ENCODE measurements around the gene USP21.

USP21 gene

GRCh38 chr1:161179698-161180097 is 20.4 kb downstream of the USP21 start:
- H3K9ac ChIP-seq, result no peak overlapping the region
- H3K4me2 ChIP-seq (ENCODE audit: low read length), result no peak overlapping the region
- H3K4me3 ChIP-seq (ENCODE audit: low read depth, low read length), result no peak overlapping the region
- peaks cover 3% of the 10 kb centered on the region for H3K4me1 ChIP-seq
- H3K9me3 ChIP-seq (ENCODE audit: control insufficient read depth, low read length), result no peaks in the 10 kb centered on the region
- H2AFZ ChIP-seq, result no peak overlapping the region
- H3K27me3 ChIP-seq (ENCODE audit: control insufficient read depth, insufficient read depth, low read length), result no peaks in the 10 kb centered on the region
- H3K27ac ChIP-seq, result no peak overlapping the region
- TF ChIP-seq CTCF (IDR thresholded peaks at IDR 0.05), result no peak
- no peaks in the 10 kb centered on the region for H3K36me3 ChIP-seq (ENCODE audit: control insufficient read depth, insufficient read depth, low read length)
- H3K79me2 ChIP-seq, result peaks cover 4% of the 10 kb centered on the region

- Histone ChIP-seq H3K27me3 (ENCODE audit: control insufficient read depth, insufficient read depth, low read length) (no peaks in the 10 kb centered on the region), H3K4me3 (ENCODE audit: low read depth, low read length) (no peak overlapping the region), H3K27ac (no peak overlapping the region), H3K4me1 (peaks cover 3% of the 10 kb centered on the region), H3K4me2 (ENCODE audit: low read length) (no peak overlapping the region), H3K9ac (no peak overlapping the region), H2AFZ (no peak overlapping the region), H3K9me3 (ENCODE audit: control insufficient read depth, low read length) (no peaks in the 10 kb centered on the region), H3K36me3 (ENCODE audit: control insufficient read depth, insufficient read depth, low read length) (no peaks in the 10 kb centered on the region), H3K79me2 (peaks cover 4% of the 10 kb centered on the region)
- TF ChIP-seq CTCF (IDR thresholded peaks at IDR 0.05), result no peak
Measured at GRCh38 chr1:161180639-161181038, 21.3 kb downstream of the USP21 start.

- no peak overlapping the region for H2AFZ ChIP-seq
- H3K4me2 ChIP-seq (ENCODE audit: low read length), result no peak overlapping the region
- TF ChIP-seq CTCF (IDR thresholded peaks at IDR 0.05), result no peak
- no peaks in the 10 kb centered on the region for H3K36me3 ChIP-seq (ENCODE audit: control insufficient read depth, insufficient read depth, low read length)
- no peak overlapping the region for H3K27ac ChIP-seq
- H3K4me3 ChIP-seq (ENCODE audit: low read depth, low read length), result no peak overlapping the region
- peaks cover 3% of the 10 kb centered on the region for H3K4me1 ChIP-seq
- H3K79me2 ChIP-seq, result peaks cover 4% of the 10 kb centered on the region
- H3K9me3 ChIP-seq (ENCODE audit: control insufficient read depth, low read length), result no peaks in the 10 kb centered on the region
- H3K9ac ChIP-seq, result no peak overlapping the region
- no peaks in the 10 kb centered on the region for H3K27me3 ChIP-seq (ENCODE audit: control insufficient read depth, insufficient read depth, low read length)
Measured at GRCh38 chr1:161182214-161182613, 22.9 kb downstream of the USP21 start.

- Histone ChIP-seq H3K4me1 (no peaks in the 10 kb centered on the region), H3K79me2 (no peaks in the 10 kb centered on the region), H3K4me2 (ENCODE audit: low read length) (no peak overlapping the region), H3K27ac (peak overlapping the region; percentile 72), H3K9me3 (ENCODE audit: control insufficient read depth, low read length) (no peaks in the 10 kb centered on the region), H3K36me3 (ENCODE audit: control insufficient read depth, insufficient read depth, low read length) (no peaks in the 10 kb centered on the region), H3K27me3 (ENCODE audit: control insufficient read depth, insufficient read depth, low read length) (no peaks in the 10 kb centered on the region), H2AFZ (no peak overlapping the region), H3K4me3 (ENCODE audit: low read depth, low read length) (no peak overlapping the region), H3K9ac (no peak overlapping the region)
- no peak for TF ChIP-seq CTCF (IDR thresholded peaks at IDR 0.05)
Measured at GRCh38 chr1:161185282-161185682, 26.0 kb downstream of the USP21 start.

GRCh38 chr1:161185732-161186311 is 26.5 kb downstream of the USP21 start:
- H2AFZ ChIP-seq, result no peak overlapping the region
- H3K27ac ChIP-seq, result peak overlapping the region; percentile 72
- no peaks in the 10 kb centered on the region for H3K36me3 ChIP-seq (ENCODE audit: control insufficient read depth, insufficient read depth, low read length)
- no peak for TF ChIP-seq CTCF (IDR thresholded peaks at IDR 0.05)
- no peaks in the 10 kb centered on the region for H3K27me3 ChIP-seq (ENCODE audit: control insufficient read depth, insufficient read depth, low read length)
- H3K4me1 ChIP-seq, result no peaks in the 10 kb centered on the region
- H3K4me3 ChIP-seq (ENCODE audit: low read depth, low read length), result no peak overlapping the region
- H3K79me2 ChIP-seq, result no peaks in the 10 kb centered on the region
- H3K4me2 ChIP-seq (ENCODE audit: low read length), result no peak overlapping the region
- H3K9me3 ChIP-seq (ENCODE audit: control insufficient read depth, low read length), result no peaks in the 10 kb centered on the region
- H3K9ac ChIP-seq, result no peak overlapping the region

Measured in parathyroid adenoma (tissue), 2 donors.